ENCODE results near the gene DEAF1. TPM values are rescaled to one million over a fixed set of nuclear protein-coding genes. Genes with fewer than 3 reads are reported as not detected.

Gene DEAF1
- total RNA-seq, 1 experiment from 2014 or later = 46.8 TPM

- Mint-ChIP-seq H3K4me1 (ENCODE audit: insufficient read depth, unreplicated experiment) (no peaks in the 10 kb centered on the region), H3K27ac (ENCODE audit: low read depth, unreplicated experiment) (no peak overlapping the region), H3K27me3 (ENCODE audit: insufficient read depth, unreplicated experiment) (no peaks in the 10 kb centered on the region), H3K9me3 (ENCODE audit: unreplicated experiment) (no peaks in the 10 kb centered on the region), H3K4me3 (ENCODE audit: unreplicated experiment) (no peak overlapping the region), H3K36me3 (ENCODE audit: insufficient read depth, unreplicated experiment) (peaks cover 65% of the 10 kb centered on the region)
- DNase-seq (ENCODE audit: unreplicated experiment) = no peak
- ChIA-PET CTCF (interaction anchor here (0.6 to 1.4 kb wide), 2 partner anchors 10 to 64 kb away, joined by 3 read pairs; no protein-coding TSS in a partner anchor), POLR2A (interaction anchor here (1.0 to 1.4 kb wide), 2 partner anchors 10 to 23 kb away, joined by 3 read pairs; no protein-coding TSS in a partner anchor)
- intact Hi-C loops (cut with micrococcal nuclease) = loop anchor here (10.0 kb wide), 1 partner anchor 155 kb away; the partner anchor contains the start of genes LMNTD2 and RASSF7
- no TSS peak for BruUV-seq (replicated peaks)
- no peak for TF ChIP-seq CTCF (IDR thresholded peaks at IDR 0.05; ENCODE audit: unreplicated experiment)
These were observed 25.1 kb upstream of the DEAF1 start for GRCh38 chr11:720017-720641.

- peaks cover 65% of the 10 kb centered on the region for H3K36me3 Mint-ChIP-seq (ENCODE audit: insufficient read depth, unreplicated experiment)
- no peak for TF ChIP-seq CTCF (IDR thresholded peaks at IDR 0.05; ENCODE audit: unreplicated experiment)
- BruUV-seq (replicated peaks) = no TSS peak
- POLR2A ChIA-PET = interaction anchor here (1.4 to 1.5 kb wide), 2 partner anchors 13 to 22 kb away, joined by 3 to 6 read pairs; no protein-coding TSS in a partner anchor
- no peak for DNase-seq (ENCODE audit: unreplicated experiment)
- H3K4me3 Mint-ChIP-seq (ENCODE audit: unreplicated experiment) = no peak overlapping the region
- no peaks in the 10 kb centered on the region for H3K9me3 Mint-ChIP-seq (ENCODE audit: unreplicated experiment)
- H3K27me3 Mint-ChIP-seq (ENCODE audit: insufficient read depth, unreplicated experiment) = no peaks in the 10 kb centered on the region
- H3K4me1 Mint-ChIP-seq (ENCODE audit: insufficient read depth, unreplicated experiment) = no peaks in the 10 kb centered on the region
- CTCF ChIA-PET = interaction anchor here (0.6 to 1.4 kb wide), 2 partner anchors 9 to 65 kb away, joined by 3 read pairs; no protein-coding TSS in a partner anchor
- H3K27ac Mint-ChIP-seq (ENCODE audit: low read depth, unreplicated experiment) = no peak overlapping the region
- intact Hi-C loops (cut with micrococcal nuclease) = loop anchor here (10.0 kb wide), 1 partner anchor 155 kb away; the partner anchor contains the start of genes LMNTD2 and RASSF7
These were observed 24.4 kb upstream of the DEAF1 start for GRCh38 chr11:719214-720016.

GRCh38 chr11:714436-714835, 19.4 kb upstream of the DEAF1 start:
- Mint-ChIP-seq H3K27ac (ENCODE audit: low read depth, unreplicated experiment) (no peak overlapping the region), H3K36me3 (ENCODE audit: insufficient read depth, unreplicated experiment) (peaks cover 72% of the 10 kb centered on the region), H3K9me3 (ENCODE audit: unreplicated experiment) (no peaks in the 10 kb centered on the region), H3K4me1 (ENCODE audit: insufficient read depth, unreplicated experiment) (peaks cover 9% of the 10 kb centered on the region), H3K4me3 (ENCODE audit: unreplicated experiment) (no peak overlapping the region), H3K27me3 (ENCODE audit: insufficient read depth, unreplicated experiment) (no peaks in the 10 kb centered on the region)
- intact Hi-C loops (cut with micrococcal nuclease) = no loop called here
- DNase-seq (ENCODE audit: unreplicated experiment) = no peak
- no peak for TF ChIP-seq CTCF (IDR thresholded peaks at IDR 0.05; ENCODE audit: unreplicated experiment)
- POLR2A ChIA-PET = interaction anchor here (0.6 to 0.9 kb wide), 2 partner anchors 17 to 153 kb away, joined by 3 to 4 read pairs; no protein-coding TSS in a partner anchor
- no TSS peak for BruUV-seq (replicated peaks)
- CTCF ChIA-PET = interaction anchor here (1.3 kb wide), 1 partner anchor 7 kb away, joined by 5 read pairs; no protein-coding TSS in a partner anchor
